Measurements from ENCODE around the gene SGIP1. TPM values are rescaled to one million over a fixed set of nuclear protein-coding genes. Genes with fewer than 3 reads are reported as not detected.

Gene SGIP1
- total RNA-seq, 1 experiment from 2014 or later = 1.6 TPM

GRCh38 chr1:66679140-66679539, 145.2 kb downstream of the SGIP1 start:
- Histone ChIP-seq H3K27me3 (replicated peaks; ENCODE audit: insufficient read depth, low read depth, low read length, poor library complexity) (no peaks in the 10 kb centered on the region), H3K27ac (ENCODE audit: low read depth, low read length, poor library complexity, severe bottlenecking) (no peak overlapping the region), H3K9me3 (ENCODE audit: low read depth, low read length, poor library complexity, severe bottlenecking) (no peaks in the 10 kb centered on the region), H3K4me3 (ENCODE audit: low read depth, low read length, poor library complexity, severe bottlenecking) (no peak overlapping the region), H3K36me3 (ENCODE audit: insufficient read depth, low read length, poor library complexity, severe bottlenecking) (no peaks in the 10 kb centered on the region), H3K4me1 (ENCODE audit: insufficient read depth, low read length, poor library complexity, severe bottlenecking) (no peaks in the 10 kb centered on the region)
- TF ChIP-seq EZH2 (IDR thresholded peaks at IDR 0.05; ENCODE audit: borderline replicate concordance, low read depth, low read length, poor library complexity, severe bottlenecking) (no peak), CTCF (conservative IDR thresholded peaks at IDR 0.05; ENCODE audit: low read depth, low read length) (no peak)
- CTCF ChIA-PET = no interaction called here
- BruUV-seq (replicated peaks) = no TSS peak
- POLR2A ChIA-PET (ENCODE audit: low non-redundant PET) = no interaction called here
- DNase-seq (ENCODE audit: low spot score) = no peak
- intact Hi-C loops (cut with micrococcal nuclease; ENCODE audit: unreplicated experiment) = no loop called here

GRCh38 chr1:66681686-66682085, 147.7 kb downstream of the SGIP1 start:
- BruUV-seq (replicated peaks) = no TSS peak
- ChIA-PET POLR2A (ENCODE audit: low non-redundant PET) (no interaction called here), CTCF (no interaction called here)
- H3K4me3 ChIP-seq (ENCODE audit: low read depth, low read length, poor library complexity, severe bottlenecking) = no peak overlapping the region
- intact Hi-C loops (cut with micrococcal nuclease; ENCODE audit: unreplicated experiment) = no loop called here
- no peak for DNase-seq (ENCODE audit: low spot score)
- H3K4me1 ChIP-seq (ENCODE audit: insufficient read depth, low read length, poor library complexity, severe bottlenecking) = no peaks in the 10 kb centered on the region
- no peaks in the 10 kb centered on the region for H3K9me3 ChIP-seq (ENCODE audit: low read depth, low read length, poor library complexity, severe bottlenecking)
- H3K27ac ChIP-seq (ENCODE audit: low read depth, low read length, poor library complexity, severe bottlenecking) = no peak overlapping the region
- no peaks in the 10 kb centered on the region for H3K36me3 ChIP-seq (ENCODE audit: insufficient read depth, low read length, poor library complexity, severe bottlenecking)
- TF ChIP-seq CTCF (conservative IDR thresholded peaks at IDR 0.05; ENCODE audit: low read depth, low read length) (no peak), EZH2 (IDR thresholded peaks at IDR 0.05; ENCODE audit: borderline replicate concordance, low read depth, low read length, poor library complexity, severe bottlenecking) (no peak)
- H3K27me3 ChIP-seq (replicated peaks; ENCODE audit: insufficient read depth, low read depth, low read length, poor library complexity) = no peaks in the 10 kb centered on the region

- ChIA-PET POLR2A (ENCODE audit: low non-redundant PET) (no interaction called here), CTCF (no interaction called here)
- no peaks in the 10 kb centered on the region for H3K4me1 ChIP-seq (ENCODE audit: insufficient read depth, low read length, poor library complexity, severe bottlenecking)
- no TSS peak for BruUV-seq (replicated peaks)
- no peak for DNase-seq (ENCODE audit: low spot score)
- intact Hi-C loops (cut with micrococcal nuclease; ENCODE audit: unreplicated experiment) = no loop called here
- no peaks in the 10 kb centered on the region for H3K36me3 ChIP-seq (ENCODE audit: insufficient read depth, low read length, poor library complexity, severe bottlenecking)
- no peak overlapping the region for H3K27ac ChIP-seq (ENCODE audit: low read depth, low read length, poor library complexity, severe bottlenecking)
- no peak overlapping the region for H3K4me3 ChIP-seq (ENCODE audit: low read depth, low read length, poor library complexity, severe bottlenecking)
- H3K9me3 ChIP-seq (ENCODE audit: low read depth, low read length, poor library complexity, severe bottlenecking) = no peaks in the 10 kb centered on the region
- TF ChIP-seq EZH2 (IDR thresholded peaks at IDR 0.05; ENCODE audit: borderline replicate concordance, low read depth, low read length, poor library complexity, severe bottlenecking) (no peak), CTCF (conservative IDR thresholded peaks at IDR 0.05; ENCODE audit: low read depth, low read length) (no peak)
- no peaks in the 10 kb centered on the region for H3K27me3 ChIP-seq (replicated peaks; ENCODE audit: insufficient read depth, low read depth, low read length, poor library complexity)
Observed at GRCh38 chr1:66682106-66682505, 148.2 kb downstream of the SGIP1 start.
